Mesothelial cell of epicardium (in vitro differentiated cells): Measurements from ENCODE around the gene AHDC1. TPM values are rescaled to one million over a fixed set of nuclear protein-coding genes. Genes with fewer than 3 reads are reported as not detected.
A peak's percentile ranks its signal among the peaks of the same experiment; 100 is the strongest.

Experiments
- DNase-seq, 2 experiments: peaks; one replicate each; pipeline ENCODE4 v3.0.0; 2021; ENCODE audit warnings: low spot score in 2 of 2; ENCODE audit not compliant: unreplicated experiment in 2 of 2
- H3K27ac Mint-ChIP-seq: 2 replicates; pipeline ENCODE4 v1.8.0; 2021; ENCODE audit warnings: mixed read lengths
- H3K27me3 Mint-ChIP-seq: 2 replicates; pipeline ENCODE4 v1.8.0; 2021; ENCODE audit warnings: low read depth, mixed read lengths
- H3K36me3 Mint-ChIP-seq: 2 replicates; pipeline ENCODE4 v1.8.0; 2021; ENCODE audit warnings: mixed read lengths
- H3K4me1 Mint-ChIP-seq: 2 replicates; pipeline ENCODE4 v1.8.0; 2021; ENCODE audit warnings: mixed read lengths
- H3K4me3 Mint-ChIP-seq: 2 replicates; pipeline ENCODE4 v1.8.0; 2021; ENCODE audit warnings: mild to moderate bottlenecking, moderate library complexity, mixed read lengths
- H3K9me3 Mint-ChIP-seq: 2 replicates; pipeline ENCODE4 v1.8.0; 2021; ENCODE audit warnings: mixed read lengths
- total RNA-seq: library from RNA; stranded (reverse); gene quantifications from 3 replicates; pipeline ENCODE4 v1.2.1, GENCODE V29; 2021
- TF ChIP-seq, protein P1 (sequence below): fragments of 200-600 bp; sonication (generic); IDR thresholded peaks from one replicate; pipeline ENCODE4 v1.5.0; 2021; ENCODE audit warnings: antibody characterized with exemption; ENCODE audit not compliant: unreplicated experiment

Gene AHDC1, protein sequence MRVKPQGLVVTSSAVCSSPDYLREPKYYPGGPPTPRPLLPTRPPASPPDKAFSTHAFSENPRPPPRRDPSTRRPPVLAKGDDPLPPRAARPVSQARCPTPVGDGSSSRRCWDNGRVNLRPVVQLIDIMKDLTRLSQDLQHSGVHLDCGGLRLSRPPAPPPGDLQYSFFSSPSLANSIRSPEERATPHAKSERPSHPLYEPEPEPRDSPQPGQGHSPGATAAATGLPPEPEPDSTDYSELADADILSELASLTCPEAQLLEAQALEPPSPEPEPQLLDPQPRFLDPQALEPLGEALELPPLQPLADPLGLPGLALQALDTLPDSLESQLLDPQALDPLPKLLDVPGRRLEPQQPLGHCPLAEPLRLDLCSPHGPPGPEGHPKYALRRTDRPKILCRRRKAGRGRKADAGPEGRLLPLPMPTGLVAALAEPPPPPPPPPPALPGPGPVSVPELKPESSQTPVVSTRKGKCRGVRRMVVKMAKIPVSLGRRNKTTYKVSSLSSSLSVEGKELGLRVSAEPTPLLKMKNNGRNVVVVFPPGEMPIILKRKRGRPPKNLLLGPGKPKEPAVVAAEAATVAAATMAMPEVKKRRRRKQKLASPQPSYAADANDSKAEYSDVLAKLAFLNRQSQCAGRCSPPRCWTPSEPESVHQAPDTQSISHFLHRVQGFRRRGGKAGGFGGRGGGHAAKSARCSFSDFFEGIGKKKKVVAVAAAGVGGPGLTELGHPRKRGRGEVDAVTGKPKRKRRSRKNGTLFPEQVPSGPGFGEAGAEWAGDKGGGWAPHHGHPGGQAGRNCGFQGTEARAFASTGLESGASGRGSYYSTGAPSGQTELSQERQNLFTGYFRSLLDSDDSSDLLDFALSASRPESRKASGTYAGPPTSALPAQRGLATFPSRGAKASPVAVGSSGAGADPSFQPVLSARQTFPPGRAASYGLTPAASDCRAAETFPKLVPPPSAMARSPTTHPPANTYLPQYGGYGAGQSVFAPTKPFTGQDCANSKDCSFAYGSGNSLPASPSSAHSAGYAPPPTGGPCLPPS (N-terminal part only)
- total RNA-seq = 71.4 to 73.5 TPM (median 72.1 TPM) in 3 replicates

DNA sequence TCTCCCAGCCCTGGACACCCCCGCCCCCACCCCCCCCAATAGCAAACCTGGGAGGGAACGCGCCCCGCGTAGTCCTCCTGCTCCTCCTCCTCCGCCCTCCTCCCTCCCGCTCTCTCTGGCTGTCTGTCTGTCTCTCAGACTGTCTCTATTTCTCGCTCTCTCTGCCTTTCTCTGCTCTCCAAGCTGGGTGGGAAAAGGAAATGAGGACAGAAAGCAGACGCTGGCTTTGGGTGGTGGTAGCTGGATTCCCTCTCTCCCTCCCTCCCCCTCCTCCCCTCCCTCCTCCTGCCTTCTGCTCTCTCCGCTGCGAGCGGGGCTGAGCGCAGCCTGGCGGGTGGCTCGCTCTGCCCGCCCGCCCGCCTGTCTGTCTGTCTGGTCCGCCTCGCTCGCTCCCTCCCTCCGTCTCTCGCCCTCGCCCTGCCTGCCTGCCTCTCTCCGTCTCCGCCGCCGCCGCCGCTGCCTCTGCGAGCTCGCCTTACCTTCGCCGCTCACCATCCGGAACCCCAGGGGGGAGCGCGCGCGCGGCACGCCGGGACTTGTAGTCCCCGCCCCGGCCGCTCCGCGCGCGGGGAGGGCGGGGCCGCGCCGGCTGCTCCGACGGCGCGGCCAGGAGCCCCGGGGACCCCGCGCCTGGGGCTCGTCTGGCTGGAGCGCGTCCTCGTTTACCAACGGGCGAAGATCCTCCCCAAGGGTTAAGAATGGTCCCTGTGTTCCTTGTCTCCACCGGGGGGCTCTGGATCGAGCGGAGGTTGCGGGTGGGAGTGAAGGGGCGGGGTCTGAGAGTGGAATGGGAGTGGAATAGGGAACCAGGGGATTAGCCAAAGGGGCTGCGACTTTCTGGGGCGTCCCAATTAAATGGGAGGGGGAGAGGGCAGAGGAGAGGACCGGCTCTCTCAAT lies at the start of gene AHDC1:
TSS of gene AHDC1 (minus strand) at position 464 of the 898 bp plus-strand sequence. CDS start 52,029 bp downstream, outside the sequence.
- no peaks in the 10 kb centered on the region for H3K27me3 Mint-ChIP-seq
- H3K27ac Mint-ChIP-seq = peak within 1 kb of the TSS; percentile 95
- H3K36me3 Mint-ChIP-seq = no peaks in the 10 kb centered on the region
- peak; percentile 90 to 94 for DNase-seq
- no peaks in the 10 kb centered on the region for H3K9me3 Mint-ChIP-seq
- H3K4me1 Mint-ChIP-seq = peaks cover 31% of the 10 kb centered on the region
- TF ChIP-seq, protein P1, sequence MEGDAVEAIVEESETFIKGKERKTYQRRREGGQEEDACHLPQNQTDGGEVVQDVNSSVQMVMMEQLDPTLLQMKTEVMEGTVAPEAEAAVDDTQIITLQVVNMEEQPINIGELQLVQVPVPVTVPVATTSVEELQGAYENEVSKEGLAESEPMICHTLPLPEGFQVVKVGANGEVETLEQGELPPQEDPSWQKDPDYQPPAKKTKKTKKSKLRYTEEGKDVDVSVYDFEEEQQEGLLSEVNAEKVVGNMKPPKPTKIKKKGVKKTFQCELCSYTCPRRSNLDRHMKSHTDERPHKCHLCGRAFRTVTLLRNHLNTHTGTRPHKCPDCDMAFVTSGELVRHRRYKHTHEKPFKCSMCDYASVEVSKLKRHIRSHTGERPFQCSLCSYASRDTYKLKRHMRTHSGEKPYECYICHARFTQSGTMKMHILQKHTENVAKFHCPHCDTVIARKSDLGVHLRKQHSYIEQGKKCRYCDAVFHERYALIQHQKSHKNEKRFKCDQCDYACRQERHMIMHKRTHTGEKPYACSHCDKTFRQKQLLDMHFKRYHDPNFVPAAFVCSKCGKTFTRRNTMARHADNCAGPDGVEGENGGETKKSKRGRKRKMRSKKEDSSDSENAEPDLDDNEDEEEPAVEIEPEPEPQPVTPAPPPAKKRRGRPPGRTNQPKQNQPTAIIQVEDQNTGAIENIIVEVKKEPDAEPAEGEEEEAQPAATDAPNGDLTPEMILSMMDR = no peak
- peak within 1 kb of the TSS; percentile 92 for H3K4me3 Mint-ChIP-seq

DNA sequence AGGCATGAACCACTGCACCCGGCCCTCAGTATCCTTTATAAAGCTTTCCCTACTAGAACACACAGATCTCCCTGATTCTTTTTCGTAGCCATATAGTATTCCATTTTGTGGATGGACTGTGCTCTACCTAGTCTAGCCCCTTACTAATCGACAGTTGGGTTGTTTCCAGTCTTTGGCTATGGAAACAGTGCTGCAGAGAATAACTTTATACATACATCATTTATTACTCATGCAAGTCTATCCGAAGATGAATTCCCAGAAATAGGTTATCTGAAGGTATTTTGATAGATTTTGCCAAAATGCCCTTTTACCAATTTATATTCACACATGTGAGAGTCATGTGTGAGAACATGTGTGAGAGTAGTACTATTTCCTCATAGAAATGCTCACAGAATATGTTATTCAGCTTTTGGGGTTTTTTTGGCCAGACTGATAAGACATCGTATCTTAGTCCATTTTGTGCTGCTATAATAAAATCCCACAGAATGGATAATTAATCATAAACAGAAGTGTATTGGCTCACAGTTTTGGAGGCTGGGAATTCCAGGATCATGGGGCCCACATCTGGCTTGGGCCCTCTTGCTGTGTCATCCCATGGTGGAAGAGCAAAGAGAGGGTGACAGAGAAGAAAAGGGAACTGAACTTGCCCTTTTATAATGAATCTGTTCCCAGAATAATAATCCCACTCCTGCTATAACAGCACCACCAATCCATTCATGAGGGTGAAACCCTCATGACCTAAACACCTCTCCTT lies 48.3 kb upstream of the AHDC1 start:
- peaks cover 30% of the 10 kb centered on the region for H3K4me1 Mint-ChIP-seq
- no peaks in the 10 kb centered on the region for H3K9me3 Mint-ChIP-seq
- DNase-seq = no peak
- H3K27me3 Mint-ChIP-seq = no peaks in the 10 kb centered on the region
- H3K27ac Mint-ChIP-seq = peak overlapping the region; percentile 74
- no peaks in the 10 kb centered on the region for H3K36me3 Mint-ChIP-seq
- no peak overlapping the region for H3K4me3 Mint-ChIP-seq
- TF ChIP-seq, protein P1 = no peak

DNA sequence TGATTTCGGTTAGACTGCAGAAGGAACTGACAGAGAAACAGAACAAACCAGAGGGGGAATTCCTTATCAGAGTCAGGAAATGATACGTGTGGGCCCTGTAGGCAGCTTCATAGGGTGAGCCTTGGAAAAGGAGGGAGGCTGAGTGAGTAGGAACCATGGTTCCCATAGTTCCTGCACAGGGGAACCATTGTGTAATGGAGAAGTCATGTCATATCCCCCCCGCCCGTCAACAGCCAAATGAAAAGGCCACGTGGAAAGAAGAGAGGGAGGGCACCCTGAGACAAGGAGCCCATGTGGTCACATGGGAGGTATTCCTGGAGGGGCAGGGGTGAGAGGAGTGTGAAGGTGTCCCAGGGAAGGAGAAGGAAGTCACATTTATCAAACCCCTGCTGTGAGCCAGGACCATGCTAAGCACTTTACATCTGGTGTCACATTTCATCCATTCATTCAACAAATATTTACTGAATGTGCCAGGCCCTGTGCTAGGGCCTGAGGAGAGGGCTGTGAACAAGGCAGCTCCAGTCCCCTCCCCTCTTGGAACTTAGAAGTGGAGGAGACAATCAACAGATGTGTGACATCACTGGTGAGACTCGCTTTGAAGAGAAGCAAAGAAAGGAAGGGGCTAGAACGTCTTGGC lies 46.7 kb upstream of the AHDC1 start:
- Mint-ChIP-seq H3K36me3 (no peaks in the 10 kb centered on the region), H3K27ac (peak overlapping the region; percentile 95)

DNA sequence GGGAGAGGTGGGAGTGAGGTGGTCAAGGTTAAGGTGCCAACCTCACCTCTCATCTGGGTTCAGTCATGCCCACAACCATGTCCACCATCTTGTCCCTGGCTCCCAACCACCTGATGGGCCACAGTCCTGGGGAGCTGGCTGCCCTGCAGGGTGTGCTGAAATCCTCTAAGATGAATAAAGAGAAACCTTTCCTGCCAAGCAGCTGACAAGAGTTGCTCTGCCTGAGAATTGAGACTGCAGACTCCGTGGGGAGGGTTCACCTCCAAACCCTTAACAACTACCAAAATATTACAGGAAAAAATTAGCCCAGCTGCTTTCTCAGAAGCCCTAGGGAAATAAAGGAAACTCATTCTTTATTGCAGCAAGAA lies 46.2 kb upstream of the AHDC1 start:
- Mint-ChIP-seq H3K36me3 (no peaks in the 10 kb centered on the region), H3K4me1 (peaks cover 25% of the 10 kb centered on the region), H3K27me3 (no peaks in the 10 kb centered on the region), H3K4me3 (no peak overlapping the region), H3K27ac (peak overlapping the region; percentile 95), H3K9me3 (no peaks in the 10 kb centered on the region)
- TF ChIP-seq, protein P1 = no peak
- DNase-seq = no peak

More for the DNA sequence above, 46.7 kb upstream of the AHDC1 start:
- DNase-seq = no peak
- TF ChIP-seq, protein P1 = no peak
- Mint-ChIP-seq H3K4me1 (peaks cover 30% of the 10 kb centered on the region), H3K27me3 (no peaks in the 10 kb centered on the region), H3K9me3 (no peaks in the 10 kb centered on the region), H3K4me3 (no peak overlapping the region)
